ENCODE data around the gene FLII. TPM values are rescaled to one million over a fixed set of nuclear protein-coding genes. Genes with fewer than 3 reads are reported as not detected.

FLII gene
- total and polyA plus RNA-seq, 2 of the 8 experiments (the other 6 are each of a cell fraction or from before 2014, with no cell fraction given) = 300 to 549 TPM

- Histone ChIP-seq H4K20me1 (replicated peaks in 1 of 2; ENCODE audit: control insufficient read depth in 1 of 2, insufficient read depth in 2 of 2, low read length in 2 of 2) (peaks cover 9 to 14% of the 10 kb centered on the region in 2 experiments), H3K36me3 (ENCODE audit: control insufficient read depth in 2 of 4, insufficient read depth in 4 of 4, low read length in 3 of 4) (peaks cover 40 to 68% (median 60%) of the 10 kb centered on the region in 4 experiments)
- TF ChIP-seq, protein P1, sequence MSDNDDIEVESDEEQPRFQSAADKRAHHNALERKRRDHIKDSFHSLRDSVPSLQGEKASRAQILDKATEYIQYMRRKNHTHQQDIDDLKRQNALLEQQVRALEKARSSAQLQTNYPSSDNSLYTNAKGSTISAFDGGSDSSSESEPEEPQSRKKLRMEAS (IDR thresholded peaks at IDR 0.05) = no peak
- no peak for TF ChIP-seq CBX5 (IDR thresholded peaks at IDR 0.05; ENCODE audit: low read depth, low read length)
- TF ChIP-seq JUN (IDR thresholded peaks at IDR 0.05; ENCODE audit: low read depth, low read length) = no peak
- no peak for TF ChIP-seq BACH1 (IDR thresholded peaks at IDR 0.05; ENCODE audit: low read length)
- TF ChIP-seq SP2 (IDR thresholded peaks at IDR 0.05; ENCODE audit: low read length) = no peak
- no peak for TF ChIP-seq RXRA (IDR thresholded peaks at IDR 0.05; ENCODE audit: insufficient read depth, low read depth, low read length)
- TF ChIP-seq GTF2F1 (IDR thresholded peaks at IDR 0.05; ENCODE audit: borderline replicate concordance, low read depth, low read length) = no peak
- TF ChIP-seq TBP (IDR thresholded peaks at IDR 0.05; ENCODE audit: low read depth, low read length) = no peak
- no peak for TF ChIP-seq POU5F1 (IDR thresholded peaks at IDR 0.05; ENCODE audit: low read depth, low read length)
- TF ChIP-seq KDM5A (IDR thresholded peaks at IDR 0.05; ENCODE audit: low read length) = no peak
- no peak for TF ChIP-seq EGR1 (IDR thresholded peaks at IDR 0.05; ENCODE audit: borderline replicate concordance, low read depth, low read length)
- no peak for TF ChIP-seq SIRT6 (IDR thresholded peaks at IDR 0.05; ENCODE audit: low read length)
- no peak for TF ChIP-seq CREB1 (IDR thresholded peaks at IDR 0.05)
- no peak for TF ChIP-seq EZH2 (IDR thresholded peaks at IDR 0.05; ENCODE audit: low read depth, low read length, severe bottlenecking)
- no peak for TF ChIP-seq CBX8 (IDR thresholded peaks at IDR 0.05; ENCODE audit: borderline replicate concordance, low read depth, low read length)
Measured at GRCh38 chr17:18250708-18251107, 7.8 kb downstream of the FLII start.

More at GRCh38 chr17:18250708-18251107, 7.8 kb downstream of the FLII start:
- H3K4me1 ChIP-seq (replicated peaks in 1 of 4; ENCODE audit: control insufficient read depth in 3 of 4, insufficient read depth in 4 of 4, low read length in 3 of 4) = peaks cover 0 to 17% (median 9%) of the 10 kb centered on the region in 4 experiments; a peak in 6 of 7 replicates
- no peak overlapping the region for H2BK20ac ChIP-seq (ENCODE audit: low read length)
- no peak overlapping the region for H2AFZ ChIP-seq (ENCODE audit: low read length)
- no peak overlapping the region for H4K91ac ChIP-seq (replicated peaks; ENCODE audit: insufficient read length, low read length)
- H3K4ac ChIP-seq (replicated peaks; ENCODE audit: insufficient read length, low read depth, low read length) = no peak overlapping the region
- H3K4me2 ChIP-seq (ENCODE audit: insufficient read depth in 1 of 2, low read depth in 2 of 2, low read length in 2 of 2) = no peak overlapping the region
- no peak overlapping the region for H3K14ac ChIP-seq (ENCODE audit: insufficient read length)
- no peak overlapping the region for H3K56ac ChIP-seq (replicated peaks; ENCODE audit: insufficient read length, low read depth, low read length)
- H3K23ac ChIP-seq (ENCODE audit: insufficient read length) = no peak overlapping the region
- no peak for DNase-seq (ENCODE audit: low read depth in 1 of 2, low spot score in 2 of 2)
- peaks cover 3% of the 10 kb centered on the region; the same call in 1 of the 2 replicates for H3K79me1 ChIP-seq (ENCODE audit: low read depth, low read length)
- H3K23me2 ChIP-seq (ENCODE audit: low read depth, low read length) = peaks cover 5% of the 10 kb centered on the region
- no peak overlapping the region for H2BK15ac ChIP-seq (ENCODE audit: low read length)
- no peak overlapping the region for H2AK5ac ChIP-seq (ENCODE audit: low read depth, low read length)
- no peak overlapping the region for H3K9ac ChIP-seq (replicated peaks in 1 of 4; ENCODE audit: extremely low read depth in 1 of 4, low read depth in 3 of 4, low read length in 3 of 4)
- H3K4me3 ChIP-seq (ENCODE audit: extremely low read depth in 1 of 4, insufficient read depth in 2 of 4, low read depth in 3 of 4, low read length in 4 of 4) = no peak overlapping the region
- H4K8ac ChIP-seq (ENCODE audit: extremely low read depth, insufficient read depth, low read length) = no peak overlapping the region; the same call in 1 of the 2 replicates
- no peak overlapping the region for H3K18ac ChIP-seq (ENCODE audit: extremely low read depth, low read length)
- FAIRE-seq = no peak
- no peak overlapping the region for H4K5ac ChIP-seq (ENCODE audit: insufficient read length, low read depth, low read length)
- no peak overlapping the region for H2BK120ac ChIP-seq (replicated peaks; ENCODE audit: low read depth, low read length)
- 90% methylated on average over 13 of the region's 14 CpGs; no CpG with 5 or more reads in 1 of the 2 experiments for WGBS, 2 experiments (ENCODE audit: extremely low coverage in 1 of 2, insufficient coverage in 1 of 2, insufficient read length in 1 of 2, insufficient replicate concordance in 2 of 2, low coverage in 1 of 2, low lambda C conversion rate in 2 of 2, missing lambda C conversion rate in 1 of 2)
- H2BK5ac ChIP-seq (ENCODE audit: low read depth, low read length) = no peak overlapping the region
- H2BK12ac ChIP-seq (ENCODE audit: low read depth, low read length) = no peak overlapping the region
- no peak overlapping the region for H3K27ac ChIP-seq (ENCODE audit: low read depth, low read length)
- CTCF ChIA-PET (ENCODE audit: partially characterized antibody) = interaction anchor here (1.0 to 1.5 kb wide), 4 partner anchors 9 to 34 kb away, joined by 3 to 5 read pairs (median 4); no protein-coding TSS in a partner anchor
- POLR2A ChIA-PET (ENCODE audit: partially characterized antibody) = interaction anchor here (0.6 to 13.9 kb wide), 11 partner anchors 9 to 1892 kb away, joined by 3 to 171 read pairs (median 4); partner anchors contain the start of genes FLII and MIEF2
- no peaks in the 10 kb centered on the region for H3K9me3 ChIP-seq (ENCODE audit: insufficient read depth in 2 of 2, low read depth in 1 of 2, low read length in 1 of 2)
- H3K27me3 ChIP-seq (replicated peaks in 1 of 4; ENCODE audit: control insufficient read depth in 3 of 4, extremely low read depth in 1 of 4, insufficient read depth in 3 of 4, low read length in 3 of 4) = no peaks in the 10 kb centered on the region
- peaks cover 0 to 4% of the 10 kb centered on the region in 2 experiments; a peak in 1 of 4 replicates for H3K79me2 ChIP-seq (ENCODE audit: control insufficient read depth in 1 of 2, insufficient read depth in 2 of 2, low read length in 2 of 2)
